Activated CD4-positive, alpha-beta T cell treated with anti-CD3 and anti-CD28 coated beads, Interleukin-2, amount 10 ng/mL, durations not matched to agents 7 days and 5 days (primary cell): ENCODE measurements around the gene CATSPER1. TPM values are rescaled to one million over a fixed set of nuclear protein-coding genes. Genes with fewer than 3 reads are reported as not detected.

Source experiments
- CTCF ChIA-PET: fragments of 350-600 bp; sonication (Branson Sonifier 250); formaldehyde crosslinking; loops from one replicate; lab custom pipeline; 2021; ENCODE audit warnings: antibody characterized with exemption; lab: Charles Lee
- POLR2A ChIA-PET: fragments of 350-600 bp; sonication (Branson Sonifier 250); formaldehyde crosslinking; loops from one replicate; lab custom pipeline; 2021; ENCODE audit warnings: antibody characterized with exemption; lab: Charles Lee
- DNase-seq: peaks from one replicate; pipeline ENCODE4 v3.0.0-alpha.2; 2020
- H3K27ac Mint-ChIP-seq: one replicate; pipeline ENCODE4 v1.8.0; 2021; ENCODE audit warnings: mild to moderate bottlenecking, moderate library complexity, mixed read lengths
- H3K27me3 Mint-ChIP-seq: one replicate; pipeline ENCODE4 v1.8.0; 2021; ENCODE audit warnings: mixed read lengths
- H3K36me3 Mint-ChIP-seq: one replicate; pipeline ENCODE4 v1.8.0; 2021; ENCODE audit warnings: low read depth, mixed read lengths
- H3K4me1 Mint-ChIP-seq: one replicate; pipeline ENCODE4 v1.8.0; 2021; ENCODE audit warnings: mixed read lengths
- H3K4me3 Mint-ChIP-seq: one replicate; pipeline ENCODE4 v1.8.0; 2021; ENCODE audit warnings: mild to moderate bottlenecking, moderate library complexity, mixed read lengths
- H3K9me3 Mint-ChIP-seq: one replicate; pipeline ENCODE4 v1.8.0; 2021; ENCODE audit warnings: mixed read lengths
- total RNA-seq, 2 experiments: library from RNA; stranded (reverse); gene quantifications; one replicate each; pipeline ENCODE4 v1.2.3, GENCODE V29; 2021

CATSPER1 gene
- total RNA-seq, 2 experiments from 2014 or later, result not detected

DNA sequence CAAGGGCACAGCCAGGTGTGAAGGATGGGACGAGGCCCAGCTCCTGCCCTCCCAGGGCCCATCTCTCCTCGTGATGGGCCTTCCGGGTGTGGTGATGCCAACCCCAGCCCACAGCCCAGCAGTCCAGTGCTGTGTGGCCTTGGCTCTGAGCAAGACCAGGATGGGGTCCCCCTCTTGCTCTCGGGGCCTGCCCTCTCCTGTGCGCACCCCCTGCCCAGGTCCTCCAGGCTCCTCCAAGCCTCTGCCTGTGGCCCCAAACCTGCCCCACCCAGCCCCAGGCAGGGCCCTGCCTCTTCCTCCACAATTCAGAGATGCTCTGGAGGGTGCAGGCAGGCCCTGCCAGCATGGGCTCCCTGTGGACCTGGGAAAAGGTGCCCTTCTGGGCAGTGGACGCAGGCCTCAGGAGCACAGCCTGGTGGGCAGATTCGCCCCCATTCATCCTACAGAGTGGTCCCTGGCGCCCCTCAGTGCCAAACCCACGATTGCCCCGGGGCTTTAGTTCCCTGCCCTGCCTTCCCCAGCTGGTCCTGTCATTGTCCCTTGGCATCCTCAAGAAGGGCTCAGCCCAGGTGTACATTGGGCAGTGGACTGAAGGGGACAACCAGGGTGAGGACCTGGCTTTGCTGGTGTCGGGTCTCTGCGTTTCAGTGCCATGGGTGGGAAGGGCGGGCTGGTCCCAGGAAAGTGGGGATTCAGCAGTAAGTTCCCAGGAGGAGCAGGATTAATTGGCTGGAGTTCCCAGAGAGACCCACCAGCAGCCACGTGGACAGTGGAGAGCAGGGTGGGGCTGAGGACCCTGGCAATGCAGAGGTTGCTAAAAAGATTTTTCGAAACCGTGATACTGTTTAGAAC is 44.1 kb downstream of the CATSPER1 start:
- Mint-ChIP-seq H3K36me3 (peaks cover 15% of the 10 kb centered on the region), H3K4me3 (no peak overlapping the region), H3K27ac (no peak overlapping the region), H3K4me1 (no peaks in the 10 kb centered on the region), H3K27me3 (no peaks in the 10 kb centered on the region), H3K9me3 (no peaks in the 10 kb centered on the region)
- ChIA-PET CTCF (interaction anchor here (0.9 to 1.4 kb wide), 2 partner anchors 94 to 97 kb away, joined by 4 to 5 read pairs; partner anchors contain the start of gene FIBP), POLR2A (no interaction called here)
- no peak for DNase-seq

- H3K27ac Mint-ChIP-seq, result no peak overlapping the region
- DNase-seq, result no peak
- no peaks in the 10 kb centered on the region for H3K4me1 Mint-ChIP-seq
- CTCF ChIA-PET, result interaction anchor here (0.9 to 1.3 kb wide), 3 partner anchors 7 to 93 kb away, joined by 3 to 4 read pairs (median 4); partner anchors contain the start of gene FIBP
- H3K9me3 Mint-ChIP-seq, result no peaks in the 10 kb centered on the region
- POLR2A ChIA-PET, result no interaction called here
- H3K4me3 Mint-ChIP-seq, result no peak overlapping the region
- no peaks in the 10 kb centered on the region for H3K27me3 Mint-ChIP-seq
- peaks cover 20% of the 10 kb centered on the region for H3K36me3 Mint-ChIP-seq
These were observed 45.1 kb downstream of the CATSPER1 start for GRCh38 chr11:65981101-65981740.

DNA sequence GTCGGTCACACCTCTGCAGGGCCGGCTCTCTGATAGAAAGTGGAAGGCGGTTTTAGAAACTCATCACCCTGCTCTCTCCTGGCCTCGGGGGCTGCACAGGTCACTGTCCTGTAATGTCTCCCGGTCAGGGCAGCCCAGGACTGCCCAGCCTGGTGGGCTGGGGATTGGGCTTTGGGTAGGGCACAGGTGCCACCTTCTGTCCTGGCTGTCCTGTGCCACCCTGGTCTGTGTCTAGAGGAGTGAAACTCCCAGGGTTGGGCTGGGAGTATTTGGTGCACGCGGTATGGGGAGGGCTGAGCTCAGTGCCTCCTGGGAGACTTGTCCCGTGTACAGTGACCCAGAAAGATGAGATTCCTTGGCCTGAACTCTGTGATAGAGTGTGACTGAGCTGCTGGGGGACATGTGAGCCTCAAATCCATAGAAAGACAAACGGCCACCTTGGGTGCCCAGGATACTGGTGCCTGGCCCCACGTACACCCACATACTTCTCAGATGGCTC is 47.0 kb downstream of the CATSPER1 start:
- peak overlapping the region; percentile 27 for H3K27ac Mint-ChIP-seq
- CTCF ChIA-PET, result interaction anchor here (1.1 to 2.2 kb wide), 5 partner anchors 9 to 273 kb away, joined by 3 to 11 read pairs (median 3); partner anchors contain the start of genes FIBP and MUS81
- no peak for DNase-seq
- POLR2A ChIA-PET, result no interaction called here
- peaks cover 29% of the 10 kb centered on the region for H3K36me3 Mint-ChIP-seq
- no peaks in the 10 kb centered on the region for H3K4me1 Mint-ChIP-seq
- H3K4me3 Mint-ChIP-seq, result no peak overlapping the region
- no peaks in the 10 kb centered on the region for H3K9me3 Mint-ChIP-seq
- H3K27me3 Mint-ChIP-seq, result no peaks in the 10 kb centered on the region

GRCh38 chr11:65978391-65979238 is 47.7 kb downstream of the CATSPER1 start:
- ChIA-PET POLR2A (no interaction called here), CTCF (interaction anchor here (1.1 to 2.2 kb wide), 4 partner anchors 10 to 273 kb away, joined by 3 to 11 read pairs (median 4); partner anchors contain the start of genes FIBP and MUS81)
- Mint-ChIP-seq H3K9me3 (no peaks in the 10 kb centered on the region), H3K27me3 (no peaks in the 10 kb centered on the region), H3K27ac (no peak overlapping the region), H3K36me3 (peaks cover 31% of the 10 kb centered on the region), H3K4me3 (no peak overlapping the region), H3K4me1 (no peaks in the 10 kb centered on the region)
- DNase-seq, result no peak

- H3K36me3 Mint-ChIP-seq, result peaks cover 38% of the 10 kb centered on the region
- no peaks in the 10 kb centered on the region for H3K9me3 Mint-ChIP-seq
- ChIA-PET CTCF (interaction anchor here (0.7 to 2.2 kb wide), 4 partner anchors 12 to 272 kb away, joined by 3 to 11 read pairs (median 5); partner anchors contain the start of genes FIBP and MUS81), POLR2A (no interaction called here)
- peaks cover 1% of the 10 kb centered on the region for H3K4me1 Mint-ChIP-seq
- no peak for DNase-seq
- no peak overlapping the region for H3K27ac Mint-ChIP-seq
- no peak overlapping the region for H3K4me3 Mint-ChIP-seq
- no peaks in the 10 kb centered on the region for H3K27me3 Mint-ChIP-seq
These were observed 48.5 kb downstream of the CATSPER1 start for GRCh38 chr11:65977621-65978390.

DNA sequence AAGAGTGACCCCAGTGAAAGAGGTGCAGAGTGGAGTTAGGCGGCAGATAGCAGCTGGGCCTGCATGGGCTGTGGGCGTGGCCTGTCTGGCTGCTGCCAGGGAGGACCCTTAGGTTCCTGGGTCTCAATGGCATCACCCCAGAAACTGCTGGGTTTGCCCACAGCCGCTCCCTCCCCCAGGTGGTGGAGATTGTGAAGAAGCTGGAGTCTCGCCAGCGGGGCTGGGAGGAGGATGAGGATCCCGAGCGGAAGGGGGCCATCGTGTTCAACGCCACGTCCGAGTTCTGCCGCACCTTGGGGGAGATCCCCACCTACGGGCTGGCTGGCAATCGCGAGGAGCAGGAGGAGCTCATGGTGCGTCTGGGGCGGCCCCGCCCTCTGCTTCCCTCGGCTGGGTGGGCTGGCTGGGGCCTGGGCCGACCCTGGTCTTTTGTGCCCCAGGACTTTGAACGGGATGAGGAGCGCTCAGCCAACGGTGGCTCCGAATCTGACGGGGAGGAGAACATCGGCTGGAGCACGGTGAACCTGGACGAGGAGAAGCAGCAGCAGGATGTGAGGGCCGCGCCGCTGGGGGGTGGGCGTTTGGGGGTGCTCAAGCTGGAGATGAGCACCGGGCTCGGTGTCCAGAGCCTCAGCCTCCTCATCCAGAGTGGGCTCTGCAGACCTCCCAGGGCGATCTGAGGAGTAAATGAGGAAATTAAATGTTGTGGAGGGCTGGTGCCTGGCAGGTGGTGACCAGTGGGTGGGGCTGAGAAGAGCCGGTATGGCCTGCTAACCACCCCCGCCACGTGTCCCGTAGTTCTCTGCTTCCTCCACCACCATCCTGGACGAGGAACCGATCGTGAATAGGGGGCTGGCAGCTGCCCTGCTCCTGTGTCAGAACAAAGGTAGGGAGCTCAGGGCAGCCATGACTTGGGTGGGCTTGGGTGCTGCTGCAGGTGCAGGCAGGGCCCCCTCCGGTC is 49.8 kb downstream of the CATSPER1 start:
- ChIA-PET CTCF (interaction anchor here (0.6 to 0.9 kb wide), 3 partner anchors 10 to 88 kb away, joined by 3 to 4 read pairs (median 4); partner anchors contain the start of gene FIBP), POLR2A (no interaction called here)
- H3K36me3 Mint-ChIP-seq, result peaks cover 49% of the 10 kb centered on the region
- H3K4me1 Mint-ChIP-seq, result peaks cover 1% of the 10 kb centered on the region
- H3K27me3 Mint-ChIP-seq, result no peaks in the 10 kb centered on the region
- H3K9me3 Mint-ChIP-seq, result no peaks in the 10 kb centered on the region
- H3K4me3 Mint-ChIP-seq, result no peak overlapping the region
- peak overlapping the region; percentile 54 for H3K27ac Mint-ChIP-seq
- no peak for DNase-seq

DNA sequence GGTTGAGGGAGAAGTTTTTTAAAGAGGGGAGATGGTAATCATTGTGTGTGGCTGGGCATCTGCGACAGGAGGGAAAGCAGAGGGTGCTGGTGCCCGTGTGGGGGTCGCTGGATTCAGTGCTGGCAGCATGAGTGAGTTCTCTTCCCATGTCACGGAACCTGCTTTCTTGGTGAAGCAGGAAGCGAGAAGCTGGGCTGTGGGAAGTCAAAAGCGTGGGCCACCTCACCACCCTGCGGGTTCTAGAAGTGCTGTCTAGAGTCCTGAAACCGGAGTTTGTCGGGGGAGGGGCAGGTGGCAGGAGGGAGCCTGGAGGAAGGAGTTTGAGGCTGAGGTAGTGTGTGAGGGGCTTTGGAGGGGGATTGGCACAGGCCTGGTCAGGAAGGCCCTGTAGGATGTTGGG is 50.5 kb downstream of the CATSPER1 start:
- no peak overlapping the region for H3K4me3 Mint-ChIP-seq
- ChIA-PET CTCF (no interaction called here), POLR2A (no interaction called here)
- H3K4me1 Mint-ChIP-seq, result peaks cover 1% of the 10 kb centered on the region
- H3K9me3 Mint-ChIP-seq, result no peaks in the 10 kb centered on the region
- peak overlapping the region; percentile 11 for H3K27ac Mint-ChIP-seq
- peaks cover 49% of the 10 kb centered on the region for H3K36me3 Mint-ChIP-seq
- H3K27me3 Mint-ChIP-seq, result no peaks in the 10 kb centered on the region
- DNase-seq, result no peak

DNA sequence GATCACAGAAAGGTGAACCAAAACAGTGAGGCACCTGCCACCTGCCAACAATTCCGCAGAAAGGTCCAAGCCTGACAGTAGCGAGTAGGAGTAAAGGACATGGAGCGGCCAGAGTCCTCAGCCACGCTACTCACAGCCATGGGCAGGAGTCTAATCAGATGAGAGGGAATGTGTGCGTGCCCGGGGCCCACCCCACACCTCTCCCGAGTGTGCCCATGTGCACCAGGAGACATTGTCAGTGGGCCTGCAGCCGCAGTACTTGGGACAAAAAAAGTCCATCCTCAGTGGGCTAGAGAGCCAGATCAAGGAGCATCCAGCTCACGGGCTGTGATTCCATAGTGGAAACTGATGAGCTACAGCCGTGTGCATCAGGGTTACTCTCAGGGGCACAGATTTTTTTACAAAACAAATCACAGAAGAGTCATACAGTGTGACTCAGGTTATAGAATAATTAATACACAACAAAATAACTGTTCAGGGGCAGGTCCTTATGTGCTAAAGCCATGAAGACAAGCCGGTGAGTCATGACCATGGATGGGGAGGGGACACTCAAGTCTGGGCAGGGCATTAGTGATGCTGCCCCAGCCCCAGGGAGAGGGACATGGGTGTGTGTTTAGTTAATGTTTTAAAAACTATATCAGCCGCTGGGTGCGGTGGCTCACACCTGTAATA is 52.7 kb downstream of the CATSPER1 start:
- Mint-ChIP-seq H3K4me1 (peaks cover 4% of the 10 kb centered on the region), H3K27ac (no peak overlapping the region), H3K36me3 (peaks cover 56% of the 10 kb centered on the region), H3K4me3 (no peak overlapping the region), H3K9me3 (no peaks in the 10 kb centered on the region), H3K27me3 (no peaks in the 10 kb centered on the region)
- ChIA-PET POLR2A (no interaction called here), CTCF (interaction anchor here (0.7 to 1.1 kb wide), 2 partner anchors 8 to 41 kb away, joined by 3 to 4 read pairs; no protein-coding TSS in a partner anchor)
- no peak for DNase-seq

DNA sequence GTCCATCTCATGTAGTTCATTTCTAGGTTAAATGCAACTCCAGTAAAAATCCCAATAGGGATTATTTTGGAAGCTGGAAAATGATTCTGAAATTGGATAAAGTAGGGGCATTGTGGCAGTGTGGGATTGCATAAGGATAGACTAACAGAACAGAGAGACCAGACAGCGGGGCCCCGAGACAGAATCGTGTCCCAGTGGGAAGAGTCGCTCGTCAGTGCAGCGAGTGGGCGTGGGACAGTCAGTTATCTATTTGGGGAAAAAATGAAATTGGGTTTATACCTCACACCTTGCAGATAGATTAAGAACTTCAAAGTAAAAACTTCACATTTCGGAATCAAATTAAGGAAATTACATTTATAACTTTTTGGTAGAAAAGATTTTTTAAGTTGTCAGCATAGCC is 54.2 kb downstream of the CATSPER1 start:
- H3K4me3 Mint-ChIP-seq, result no peak overlapping the region
- H3K27me3 Mint-ChIP-seq, result no peaks in the 10 kb centered on the region
- POLR2A ChIA-PET, result no interaction called here
- H3K36me3 Mint-ChIP-seq, result peaks cover 59% of the 10 kb centered on the region
- CTCF ChIA-PET, result interaction anchor here (1.0 to 2.0 kb wide), 2 partner anchors 82 to 87 kb away, joined by 4 to 11 read pairs; partner anchors contain the start of gene CCDC85B
- H3K9me3 Mint-ChIP-seq, result no peaks in the 10 kb centered on the region
- H3K27ac Mint-ChIP-seq, result no peak overlapping the region
- no peak for DNase-seq
- peaks cover 8% of the 10 kb centered on the region for H3K4me1 Mint-ChIP-seq
